Mesodermal cell (in vitro differentiated cells): ENCODE measurements around the gene NFRKB.
"Not testable (repeated sequence)": the region's sequence is repeated elsewhere in the genome, so short reads cannot be mapped to it uniquely, and the experiment has no call there.

Experiments used
- H3K27ac ChIP-seq: 2 replicates; pipeline ENCODE4 v1.7.0; 2013; ENCODE audit warnings: mild to moderate bottlenecking, low read depth, low read length, moderate library complexity; ENCODE audit not compliant: severe bottlenecking
- H3K36me3 ChIP-seq: 2 replicates; pipeline ENCODE4 v1.7.1; 2013; ENCODE audit warnings: mild to moderate bottlenecking, low read length, moderate library complexity; ENCODE audit not compliant: control insufficient read depth, insufficient read depth
- H3K4me1 ChIP-seq: one replicate; pipeline ENCODE4 v1.7.1; 2013; ENCODE audit warnings: mild to moderate bottlenecking, low read length; ENCODE audit not compliant: insufficient read depth, control insufficient read depth, poor library complexity, severe bottlenecking
- H3K4me3 ChIP-seq: 2 replicates; pipeline ENCODE4 v1.7.0; 2013; ENCODE audit warnings: low read length, control low read depth, mild to moderate bottlenecking; ENCODE audit not compliant: insufficient read depth, poor library complexity, severe bottlenecking; ENCODE audit errors: extremely low read depth
- H3K9me3 ChIP-seq: 2 replicates; pipeline ENCODE4 v1.7.1; 2013; ENCODE audit warnings: mild to moderate bottlenecking, low read length, moderate library complexity; ENCODE audit not compliant: control insufficient read depth
- WGBS, 2 experiments: methylation state at CpG; one replicate each; pipeline ENCODE4 v1.1.5; 2013; ENCODE audit warnings: missing lambda C conversion rate in 2 of 2; ENCODE audit not compliant: insufficient coverage in 2 of 2; 5-methylcytosine and 5-hydroxymethylcytosine counted together

NFRKB gene

DNA sequence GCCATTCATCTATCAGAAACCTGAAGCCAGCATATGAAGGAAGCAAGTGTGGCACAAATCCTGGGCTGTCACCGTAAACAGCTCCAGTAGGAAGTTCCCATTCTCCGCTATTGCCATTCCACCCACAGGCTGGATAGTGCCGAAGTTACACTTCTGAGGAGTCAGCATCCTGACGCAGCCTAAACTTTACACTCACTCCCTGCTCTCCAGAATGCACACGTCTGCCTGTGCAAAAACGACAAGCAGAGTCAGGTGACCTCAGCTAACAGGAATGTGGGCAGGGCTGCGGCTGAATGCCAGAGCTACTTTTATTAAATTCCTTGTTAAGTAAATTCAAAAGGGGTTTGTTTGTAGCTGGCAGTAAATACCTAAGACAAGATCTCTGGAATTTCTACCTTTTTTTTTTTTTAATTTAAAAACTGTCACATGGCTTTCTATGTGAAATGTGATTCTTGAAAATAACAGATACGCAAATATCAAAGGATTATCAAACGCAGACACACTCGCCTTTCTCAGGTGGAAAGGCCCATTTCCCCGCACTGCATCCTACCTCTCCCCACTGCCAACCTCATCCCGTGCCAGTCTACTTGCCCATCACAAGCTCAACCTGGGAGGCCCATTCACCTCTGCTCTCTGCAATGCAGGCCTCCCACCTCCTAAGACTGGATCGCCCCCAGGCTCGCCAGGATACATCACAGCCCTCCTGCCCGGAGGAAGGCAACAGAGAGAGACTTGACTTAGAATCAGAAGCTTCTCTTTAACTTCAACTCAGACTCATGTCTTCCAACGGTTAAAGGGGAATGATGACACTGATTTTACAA lies 33.5 kb downstream of the NFRKB start:
- Histone ChIP-seq H3K4me3 (no peak overlapping the region), H3K36me3 (peaks cover 85% of the 10 kb centered on the region), H3K9me3 (peaks cover 5% of the 10 kb centered on the region), H3K27ac (peak overlapping the region; percentile 97), H3K4me1 (peaks cover 17% of the 10 kb centered on the region)
- 66 to 69% methylated on average over 9 to 15 of the region's 16 CpGs for WGBS, 2 experiments

DNA sequence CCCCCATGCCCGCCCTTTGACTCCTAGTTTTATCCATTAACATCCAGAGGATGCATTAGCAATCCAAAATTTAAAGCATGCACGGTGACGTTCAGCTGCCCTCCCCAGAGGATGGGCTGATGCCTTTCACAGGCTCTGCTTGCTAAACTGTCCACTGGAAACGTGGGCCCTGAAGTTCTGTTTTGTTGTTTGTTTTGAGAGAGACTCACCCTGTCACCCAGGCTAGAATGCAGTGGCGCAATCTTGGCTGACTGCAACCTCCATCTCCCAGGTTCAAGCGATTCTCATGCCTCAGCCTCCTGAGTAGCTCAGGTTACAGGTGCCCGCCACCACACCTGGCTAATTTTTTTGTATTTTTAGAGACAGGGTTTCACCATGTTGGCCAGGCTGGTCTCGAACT lies 39.3 kb downstream of the NFRKB start:
- Histone ChIP-seq H3K9me3 (no peaks in the 10 kb centered on the region), H3K4me1 (peaks cover 3% of the 10 kb centered on the region), H3K36me3 (peaks cover 36% of the 10 kb centered on the region), H3K4me3 (no peak overlapping the region), H3K27ac (no peak overlapping the region)
- WGBS, 2 experiments, result 83 to 84% methylated on average over 7 to 8 of the region's 8 CpGs

DNA sequence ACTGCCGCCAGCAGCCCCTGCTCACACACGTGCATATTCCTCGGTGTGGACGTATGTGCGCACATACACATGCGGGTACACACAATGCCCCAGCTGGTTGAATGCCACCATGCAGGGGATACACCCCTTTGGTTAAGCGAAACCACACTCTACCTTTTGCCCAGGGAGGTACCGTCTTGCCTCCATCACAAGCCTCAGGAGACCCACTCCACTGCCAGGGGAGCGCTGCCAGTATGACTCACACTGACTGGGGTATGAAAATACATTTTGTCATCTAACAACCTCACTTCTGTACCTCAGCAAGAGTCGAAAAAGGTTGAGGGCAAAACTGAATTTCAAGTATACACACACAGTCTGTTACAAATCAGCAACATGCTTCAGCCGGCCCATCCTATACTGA lies 40.3 kb downstream of the NFRKB start:
- Histone ChIP-seq H3K4me1 (no peaks in the 10 kb centered on the region), H3K9me3 (no peaks in the 10 kb centered on the region), H3K36me3 (peaks cover 27% of the 10 kb centered on the region), H3K27ac (no peak overlapping the region), H3K4me3 (no peak overlapping the region)
- WGBS, 2 experiments, result 89 to 90% methylated on average over 10 to 11 of the region's 11 CpGs

DNA sequence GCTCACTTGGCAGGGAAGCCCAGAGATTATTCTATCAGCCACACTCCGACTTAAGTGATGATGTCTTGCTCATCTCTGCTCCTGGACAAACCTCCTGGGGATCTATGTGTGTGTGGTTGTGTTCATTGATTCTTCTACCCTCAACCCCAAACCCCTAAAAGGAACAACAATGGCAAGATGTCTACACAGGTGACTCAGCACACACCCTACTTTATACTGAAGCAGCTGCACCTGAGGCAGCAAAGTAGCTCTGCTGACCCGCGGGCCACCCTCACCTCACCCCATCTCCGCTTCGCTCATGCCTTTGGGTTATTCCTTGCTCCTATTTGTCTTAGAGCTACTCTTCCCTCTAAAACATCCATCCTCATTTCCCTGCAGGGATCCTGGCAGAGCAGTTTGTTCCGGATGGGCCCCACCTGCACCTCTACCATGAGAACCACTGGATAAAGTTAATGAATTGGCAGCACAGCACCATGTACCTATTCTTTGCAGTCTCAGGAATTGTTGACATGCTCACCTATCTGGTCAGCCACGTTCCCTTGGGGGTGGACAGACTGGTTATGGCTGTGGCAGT lies 41.1 kb downstream of the NFRKB start:
- no peak overlapping the region for H3K27ac ChIP-seq

DNA sequence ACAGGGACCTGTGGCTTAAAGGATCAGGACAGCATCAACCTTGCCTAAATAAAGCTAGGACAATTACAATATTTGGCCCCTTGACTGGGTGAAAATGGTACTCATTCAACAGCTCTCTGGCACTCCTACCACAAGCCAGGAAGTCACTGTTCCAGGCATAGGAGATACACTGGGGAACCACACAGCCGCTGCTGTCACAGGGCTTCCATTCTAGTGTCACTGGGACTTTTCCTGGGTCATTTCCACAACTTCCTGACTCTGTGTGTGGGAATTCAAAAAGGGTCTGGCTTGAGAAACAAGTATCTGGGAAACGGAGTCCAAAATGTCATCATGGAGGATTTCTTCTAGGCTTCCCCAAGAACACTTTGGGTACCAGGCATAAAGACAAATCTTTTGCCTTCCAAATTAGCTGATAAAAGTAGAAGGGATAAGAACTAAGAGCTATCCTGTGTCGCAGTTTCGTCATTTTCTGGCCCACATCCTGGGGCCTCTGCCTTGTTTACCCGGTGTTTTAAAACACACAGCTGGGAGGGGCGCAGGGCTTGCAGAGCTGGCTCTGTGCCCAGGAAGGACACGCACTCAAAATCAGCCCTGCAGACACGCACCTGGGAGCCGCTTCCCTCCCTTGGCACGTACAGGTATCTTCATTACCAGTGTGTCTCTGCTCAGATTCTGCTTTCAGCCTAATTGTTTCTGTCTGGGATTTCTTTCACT lies 41.7 kb downstream of the NFRKB start:
- H3K9me3 ChIP-seq, result no peaks in the 10 kb centered on the region
- 82 to 91% methylated on average over 9 of the region's 10 CpGs for WGBS, 2 experiments
- H3K4me1 ChIP-seq, result peaks cover 3% of the 10 kb centered on the region
- peaks cover 13% of the 10 kb centered on the region for H3K36me3 ChIP-seq
- H3K4me3 ChIP-seq, result no peak overlapping the region
- no peak overlapping the region for H3K27ac ChIP-seq

More for the DNA sequence above, 41.1 kb downstream of the NFRKB start:
- WGBS, 2 experiments, result 91 to 97% methylated on average over 4 to 5 of the region's 7 CpGs
- H3K36me3 ChIP-seq, result peaks cover 19% of the 10 kb centered on the region
- H3K4me3 ChIP-seq, result no peak overlapping the region
- no peaks in the 10 kb centered on the region for H3K9me3 ChIP-seq
- H3K4me1 ChIP-seq, result no peaks in the 10 kb centered on the region

DNA sequence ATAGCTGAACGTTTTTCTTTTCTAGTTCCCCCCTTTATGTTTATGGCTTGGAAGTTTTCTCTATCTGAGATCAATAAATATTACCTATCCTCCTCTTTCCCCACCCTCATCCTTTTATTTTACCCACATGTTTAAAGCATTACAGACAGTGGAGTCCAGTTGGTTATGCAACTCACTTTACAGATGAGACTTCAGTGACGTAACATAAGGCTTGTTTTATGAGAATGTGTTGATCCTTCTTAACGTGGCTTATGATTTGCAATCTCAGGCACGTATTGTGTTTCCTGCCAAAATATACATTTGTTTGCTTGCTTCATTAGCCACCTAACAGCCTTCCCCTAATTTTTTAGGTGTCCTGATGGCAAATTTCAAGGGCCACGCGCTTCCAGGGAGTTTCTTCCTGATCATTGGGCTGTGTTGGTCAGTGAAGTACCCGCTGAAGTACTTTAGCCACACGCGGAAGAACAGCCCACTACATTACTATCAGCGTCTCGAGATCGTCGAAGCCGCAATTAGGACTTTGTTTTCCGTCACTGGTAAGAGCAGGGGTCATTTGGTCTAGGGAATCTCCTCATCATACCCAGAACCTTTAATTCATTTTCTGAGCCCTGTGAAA lies 43.1 kb downstream of the NFRKB start:
- Histone ChIP-seq H3K36me3 (no peaks in the 10 kb centered on the region), H3K9me3 (no peaks in the 10 kb centered on the region), H3K4me1 (peaks cover 3% of the 10 kb centered on the region), H3K4me3 (no peak overlapping the region), H3K27ac (no peak overlapping the region)
- WGBS, 2 experiments, result 87 to 89% methylated on average over 4 to 8 of the region's 15 CpGs

DNA sequence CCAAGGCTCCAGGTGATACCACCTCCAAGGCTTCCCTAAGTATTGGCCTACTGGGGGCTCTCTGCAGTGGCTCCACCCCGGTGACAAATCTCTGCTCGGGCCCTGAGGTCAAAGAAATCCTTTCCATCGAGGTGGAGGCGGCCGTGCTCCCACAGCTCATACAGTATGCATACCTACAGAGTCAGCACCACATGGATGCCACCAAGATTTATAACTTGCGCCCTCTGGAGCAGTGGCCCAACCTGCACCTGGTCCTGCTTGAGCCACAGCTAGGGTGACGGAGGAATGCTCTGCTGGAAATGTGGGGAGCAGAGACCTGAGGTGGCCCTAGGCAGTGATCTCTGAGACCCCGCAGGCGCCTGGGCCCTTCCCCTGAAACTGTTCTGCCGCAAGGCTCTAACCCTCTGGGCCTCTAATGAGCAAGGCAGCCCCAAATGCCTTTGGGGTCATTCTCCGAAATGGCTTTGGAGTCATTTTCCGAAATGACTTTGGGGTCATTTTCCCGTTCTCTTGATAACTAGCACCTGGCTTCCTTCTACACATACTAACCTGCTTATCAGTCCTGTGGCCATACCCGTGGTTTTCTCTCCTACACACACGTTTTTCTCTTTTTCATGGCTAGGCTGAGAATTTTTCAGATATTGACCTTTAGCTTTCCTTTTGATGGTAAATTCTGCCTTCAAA lies 45.8 kb downstream of the NFRKB start:
- Histone ChIP-seq H3K36me3 (no peaks in the 10 kb centered on the region), H3K4me1 (peaks cover 3% of the 10 kb centered on the region), H3K4me3 (no peak overlapping the region), H3K9me3 (no peaks in the 10 kb centered on the region), H3K27ac (no peak overlapping the region)
- WGBS, 2 experiments, result 92 to 95% methylated on average over 7 to 15 of the region's 15 CpGs

DNA sequence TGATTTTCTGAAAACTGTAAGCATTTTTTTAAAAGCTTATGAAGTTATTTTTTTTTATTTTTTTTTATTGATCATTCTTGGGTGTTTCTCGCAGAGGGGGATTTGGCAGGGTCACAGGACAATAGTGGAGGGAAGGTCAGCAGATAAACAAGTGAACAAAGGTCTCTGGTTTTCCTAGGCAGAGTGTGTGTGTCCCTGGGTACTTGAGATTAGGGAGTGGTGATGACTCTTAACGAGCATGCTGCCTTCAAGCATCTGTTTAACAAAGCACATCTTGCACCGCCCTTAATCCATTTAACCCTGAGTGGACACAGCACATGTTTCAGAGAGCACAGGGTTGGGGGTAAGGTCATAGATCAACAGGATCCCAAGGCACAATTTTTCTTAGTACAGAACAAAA lies 48.0 kb downstream of the NFRKB start:
- not testable (repeated sequence) for H3K36me3 ChIP-seq, H3K27ac ChIP-seq, H3K9me3 ChIP-seq, H3K4me3 ChIP-seq, H3K4me1 ChIP-seq
- no CpG with 5 or more reads among the region's 3 CpGs for WGBS, 2 experiments

DNA sequence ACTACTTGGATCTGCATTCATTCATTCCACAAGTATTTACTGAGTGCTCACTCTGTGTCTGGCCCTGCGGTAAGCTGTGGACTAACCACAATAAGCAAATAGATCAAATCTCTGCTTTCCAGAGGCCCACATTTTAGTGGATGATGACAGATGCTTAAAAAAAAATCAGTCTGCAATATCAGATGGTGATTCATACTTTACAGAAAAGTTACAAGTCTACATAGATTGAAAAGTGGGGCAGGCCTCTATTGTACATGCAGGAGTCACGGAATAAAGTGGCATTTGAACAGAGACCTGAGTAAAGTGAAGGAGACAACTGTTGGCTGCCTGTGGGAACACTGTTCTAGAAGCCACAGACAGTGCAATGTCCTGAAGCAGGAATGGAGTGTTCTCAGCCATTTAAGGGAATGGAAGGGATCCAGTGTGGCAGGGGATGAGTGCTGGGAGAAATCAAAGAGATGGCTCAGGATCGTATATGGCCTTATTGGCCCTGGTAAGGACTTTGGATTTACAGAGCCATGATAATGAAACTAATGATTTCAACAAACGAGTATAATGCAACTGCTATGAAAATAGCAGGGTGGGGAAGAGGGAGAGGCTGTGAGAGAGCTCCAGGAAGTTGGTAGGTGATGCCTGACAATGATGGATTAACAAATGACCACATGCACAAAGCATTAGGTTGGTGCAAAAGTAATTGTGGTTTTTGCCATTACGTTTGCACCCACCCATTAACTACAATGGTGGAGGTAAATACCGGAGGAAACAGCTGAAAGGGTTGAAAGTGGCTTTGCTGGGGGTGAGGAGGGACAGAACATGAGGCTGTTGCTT lies 48.7 kb downstream of the NFRKB start:
- Histone ChIP-seq H3K4me1 (peaks cover 3% of the 10 kb centered on the region), H3K9me3 (no peaks in the 10 kb centered on the region), H3K27ac (no peak overlapping the region), H3K4me3 (no peak overlapping the region), H3K36me3 (no peaks in the 10 kb centered on the region)
- 87 to 99% methylated on average over 4 to 5 of the region's 6 CpGs for WGBS, 2 experiments
